Measurements from ENCODE around the gene TRIM54. TPM values are rescaled to one million over a fixed set of nuclear protein-coding genes. Genes with fewer than 3 reads are reported as not detected.

TRIM54 gene
- under 1 TPM in 1 of 2 experiments, not detected in 1; 0.12 TPM for total RNA-seq

GRCh38 chr2:27281855-27282559 lies at the start of gene TRIM54:
TSS of gene TRIM54 (plus strand) at chr2:27282429. CDS start at chr2:27282732, 303 bp downstream.

GRCh38 chr2:27262379-27263286 lies 19.6 kb upstream of the TRIM54 start, which contains the start of gene SLC30A3:
TSS of gene SLC30A3 (minus strand) at chr2:27263047. CDS start at chr2:27262906, 141 bp downstream.

DNA sequence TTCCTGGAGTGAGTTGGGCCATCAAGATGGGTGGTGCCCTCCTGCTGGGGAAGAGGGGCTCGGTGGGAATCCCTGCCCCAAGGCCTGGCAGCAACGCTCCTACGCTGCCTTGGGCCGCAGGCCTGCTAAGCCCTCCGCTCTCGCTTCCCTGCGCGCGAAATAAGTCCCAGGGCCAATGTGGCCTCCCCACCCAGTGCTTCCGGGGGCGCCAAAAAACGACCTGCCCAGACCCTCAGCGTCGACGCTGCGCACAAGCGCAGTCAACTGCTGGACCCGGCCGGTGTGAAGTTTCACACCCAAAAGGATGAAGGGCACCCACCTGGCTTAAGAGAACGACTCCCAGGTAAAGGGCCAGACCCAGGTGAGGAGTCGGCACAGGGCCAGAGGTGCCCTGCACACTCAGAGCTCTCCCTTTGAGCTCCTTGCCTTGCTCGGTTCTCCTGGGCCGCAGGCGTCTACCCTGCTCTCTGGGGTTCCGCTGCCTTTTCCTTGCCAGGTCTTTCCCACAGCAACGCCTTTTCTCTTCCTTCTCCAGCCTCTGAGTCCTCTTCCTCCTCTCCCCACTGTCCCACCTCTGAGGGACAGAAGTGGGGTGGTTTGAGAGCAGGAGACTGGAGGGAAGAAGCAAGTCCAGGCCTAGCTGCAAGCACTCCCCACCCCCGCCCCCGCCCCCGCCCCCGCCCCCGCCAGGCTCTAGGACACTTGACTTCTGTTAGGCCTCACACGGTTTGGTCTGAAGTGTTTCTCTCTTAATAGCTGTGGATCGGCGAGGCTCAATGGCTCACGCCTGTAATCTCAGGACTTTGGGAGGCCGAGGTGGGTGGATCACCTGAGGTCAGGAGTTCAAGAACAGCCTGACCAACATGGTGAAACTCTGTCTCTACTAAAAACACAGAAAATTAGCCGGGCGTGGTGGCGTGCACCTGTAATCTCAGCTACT lies 6.7 kb upstream of the TRIM54 start, which contains the start of gene DNAJC5G:
Gene DNAJC5G (plus strand): TSS at position 223 of the 940 bp plus-strand sequence. CDS start 1,296 bp downstream, outside the sequence.

GRCh38 chr2:27308359-27308881 lies 26.2 kb downstream of the TRIM54 start, which contains the start of gene UCN:
TSS of gene UCN (minus strand) at chr2:27308445. CDS start at chr2:27307895, 550 bp downstream.

GRCh38 chr2:27322766-27323595 lies 40.8 kb downstream of the TRIM54 start, which contains the start of gene MPV17:
TSS of gene MPV17 (minus strand) at chr2:27323097. CDS start at chr2:27322517, 580 bp downstream.

GRCh38 chr2:27356382-27357181 lies 74.4 kb downstream of the TRIM54 start, which contains the start of gene GTF3C2:
TSS of gene GTF3C2 (minus strand) at chr2:27356764. CDS start at chr2:27343554, 13,210 bp downstream.

Other genes starting within 250 kb of the TRIM54 start
- gene TMEM214, start 249.5 kb upstream of the TRIM54 start, total RNA-seq, result 10 to 100 TPM; 69.5 to 69.7 TPM
- 10 to 100 TPM; 16.0 to 17.1 TPM for gene AGBL5, start 230.8 kb upstream of the TRIM54 start, total RNA-seq
- gene OST4, start 210.8 kb upstream of the TRIM54 start, total RNA-seq, result 100 to 1,000 TPM; 369 to 380 TPM
- 1 to 10 TPM; 1.0 to 1.1 TPM for gene EMILIN1, start 203.8 kb upstream of the TRIM54 start, total RNA-seq
- gene KHK, start 195.7 kb upstream of the TRIM54 start, total RNA-seq, result 10 to 100 TPM; 10.1 to 11.1 TPM
- 1 to 10 TPM; 1.4 to 1.5 TPM for gene CGREF1, start 163.3 kb upstream of the TRIM54 start, total RNA-seq
- under 1 TPM in 1 of 2 experiments, not detected in 1; 0.51 TPM for gene ABHD1, start 158.6 kb upstream of the TRIM54 start, total RNA-seq
- gene PREB, start 147.8 kb upstream of the TRIM54 start, total RNA-seq, result 10 to 100 TPM; 58.4 to 62.1 TPM
- not detected for gene PRR30, start 143.0 kb upstream of the TRIM54 start, total RNA-seq
- not detected for gene TCF23, start 133.4 kb upstream of the TRIM54 start, total RNA-seq
- gene ATRAID, start 70.4 kb upstream of the TRIM54 start, total RNA-seq, result 10 to 100 TPM; 69.8 to 70.7 TPM
- 10 to 100 TPM; 19.7 to 21.1 TPM for gene SLC5A6, start 70.2 kb upstream of the TRIM54 start, total RNA-seq
- gene CAD, start 65.1 kb upstream of the TRIM54 start, total RNA-seq, result 10 to 100 TPM; 45.1 to 47.0 TPM
- under 1 TPM; 0.08 to 0.12 TPM for gene SLC30A3, start 19.4 kb upstream of the TRIM54 start, total RNA-seq
- gene DNAJC5G, start 7.0 kb upstream of the TRIM54 start, total RNA-seq, result not detected
- gene UCN, start 26.0 kb downstream of the TRIM54 start, total RNA-seq, result 1 to 10 TPM; 3.4 to 3.6 TPM
- 10 to 100 TPM; 75.5 to 87.4 TPM for gene MPV17, start 40.7 kb downstream of the TRIM54 start, total RNA-seq
- gene GTF3C2, start 74.3 kb downstream of the TRIM54 start, total RNA-seq, result 10 to 100 TPM; 53.6 to 56.8 TPM
- 10 to 100 TPM; 36.7 to 38.0 TPM for gene EIF2B4, start 87.9 kb downstream of the TRIM54 start, total RNA-seq
- 100 to 1,000 TPM; 109 to 112 TPM for gene SNX17, start 88.2 kb downstream of the TRIM54 start, total RNA-seq
- 10 to 100 TPM; 17.3 to 20.1 TPM for gene ZNF513, start 98.3 kb downstream of the TRIM54 start, total RNA-seq
- 10 to 100 TPM; 98.2 to 98.3 TPM for gene PPM1G, start 127.2 kb downstream of the TRIM54 start, total RNA-seq
- 10 to 100 TPM; 74.0 to 74.8 TPM for gene NRBP1, start 146.2 kb downstream of the TRIM54 start, total RNA-seq
- 1 to 10 TPM; 7.1 to 7.4 TPM for gene KRTCAP3, start 160.0 kb downstream of the TRIM54 start, total RNA-seq
- 10 to 100 TPM; 10.4 to 11.1 TPM for gene IFT172, start 207.3 kb downstream of the TRIM54 start, total RNA-seq
- gene FNDC4, start 212.8 kb downstream of the TRIM54 start, total RNA-seq, result under 1 TPM in 1 of 2 experiments, not detected in 1; 0.22 TPM
- gene GCKR, start 214.4 kb downstream of the TRIM54 start, total RNA-seq, result not detected